Stimulated activated CD4-positive, alpha-beta T cell treated with anti-CD3 and anti-CD28 coated beads, Interleukin-15, amount 100 ng/mL, for 1 hour (primary cell): Measurements from ENCODE around the gene ZNF664.

Experiments used
- DNase-seq, 2 donors: peaks; one replicate each; pipeline ENCODE4 v3.0.0-alpha.2; 2020; ENCODE audit warnings: low read depth in 1 of 2, low spot score in 1 of 2

Gene ZNF664

GRCh38 chr12:124059752-124060151 is 86.7 kb downstream of the ZNF664 start:
- DNase-seq = no peak
